Peyer's patch (tissue), 4 donors: ENCODE data around the gene NCKIPSD.

ENCODE experiments used
- POLR2A ChIP-seq, 2 donors: fragments of 450-650 bp; IDR thresholded peaks; one replicate each; pipeline ENCODE4 v1.5.1; 2017; ENCODE audit warnings: antibody characterized with exemption in 2 of 2, mild to moderate bottlenecking in 2 of 2, moderate library complexity in 2 of 2
- TF ChIP-seq, protein P1 (sequence below), 6 experiments: fragments of 450-650 bp in 4 of 6; fragments of 200-600 bp in 2 of 6; sonication (generic) in 1 of 6; IDR thresholded peaks; one replicate each; pipeline ENCODE4 v1.5.1; 2017 to 2019; ENCODE audit warnings: antibody characterized with exemption in 6 of 6, mild to moderate bottlenecking in 3 of 6, moderate library complexity in 1 of 6

- TF ChIP-seq, protein P1, sequence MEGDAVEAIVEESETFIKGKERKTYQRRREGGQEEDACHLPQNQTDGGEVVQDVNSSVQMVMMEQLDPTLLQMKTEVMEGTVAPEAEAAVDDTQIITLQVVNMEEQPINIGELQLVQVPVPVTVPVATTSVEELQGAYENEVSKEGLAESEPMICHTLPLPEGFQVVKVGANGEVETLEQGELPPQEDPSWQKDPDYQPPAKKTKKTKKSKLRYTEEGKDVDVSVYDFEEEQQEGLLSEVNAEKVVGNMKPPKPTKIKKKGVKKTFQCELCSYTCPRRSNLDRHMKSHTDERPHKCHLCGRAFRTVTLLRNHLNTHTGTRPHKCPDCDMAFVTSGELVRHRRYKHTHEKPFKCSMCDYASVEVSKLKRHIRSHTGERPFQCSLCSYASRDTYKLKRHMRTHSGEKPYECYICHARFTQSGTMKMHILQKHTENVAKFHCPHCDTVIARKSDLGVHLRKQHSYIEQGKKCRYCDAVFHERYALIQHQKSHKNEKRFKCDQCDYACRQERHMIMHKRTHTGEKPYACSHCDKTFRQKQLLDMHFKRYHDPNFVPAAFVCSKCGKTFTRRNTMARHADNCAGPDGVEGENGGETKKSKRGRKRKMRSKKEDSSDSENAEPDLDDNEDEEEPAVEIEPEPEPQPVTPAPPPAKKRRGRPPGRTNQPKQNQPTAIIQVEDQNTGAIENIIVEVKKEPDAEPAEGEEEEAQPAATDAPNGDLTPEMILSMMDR (IDR thresholded peaks at IDR 0.05): peak; percentile 66 to 87 (median 80)
- TF ChIP-seq POLR2A (IDR thresholded peaks at IDR 0.05): no peak
These were observed 29.5 kb downstream of the NCKIPSD start for GRCh38 chr3:48656061-48656840.
